K562 (cell line): ENCODE measurements around the gene RING1. TPM values are rescaled to one million over a fixed set of nuclear protein-coding genes. Genes with fewer than 3 reads are reported as not detected.
A peak's percentile ranks its signal among the peaks of the same experiment; 100 is the strongest.

Experiments used
- ATAC-seq: fragments of 200-7000 bp; cut with Tn5 transposase; 3 replicates; pipeline ENCODE4 v1.9.1; 2020; ENCODE audit warnings: moderate library complexity
- BruUV-seq: library from RNA; stranded (reverse); fragments of 400-500 nt; replicated peaks from 2 replicates; lab custom pipeline; 2021; lab: Mats Ljungman, UMichigan
- CTCF ChIA-PET: fragments of 300-600 bp; formaldehyde crosslinking; extraction: SDS; loops from one replicate; lab custom pipeline; 2021; ENCODE audit warnings: low intra/inter-chr PET ratio; lab: Yijun Ruan, JAX
- POLR2A ChIA-PET: fragments of 300-600, 350-650 bp; sonication (Branson Sonifier 250); formaldehyde crosslinking; extraction: SDS; loops from one replicate; lab custom pipeline; 2021; ENCODE audit warnings: antibody characterized with exemption, inconsistent platforms; lab: Yijun Ruan, JAX
- DNase-seq, 4 experiments: peaks; one replicate each; pipeline versions ENCODE4 v3.0.0 to v3.0.0-alpha.2; 2011 to 2018; ENCODE audit warnings: low spot score in 3 of 4, mixed read lengths in 3 of 4; ENCODE audit errors: extremely low read depth in 1 of 4
- FAIRE-seq: peaks from 2 replicates; lab custom pipeline; 2011; peaks lifted over from hg19 to GRCh38; lab: Jason Lieb, UNC
- H2AFZ ChIP-seq: 2 replicates; pipeline ENCODE4 v1.6.0; 2011; ENCODE audit warnings: low read depth, low read length, control low read depth, inconsistent platforms
- H3K27ac ChIP-seq: fragments of 200-600 bp; 3 replicates; pipeline ENCODE4 v1.8.0; 2011; ENCODE audit warnings: low read depth, mild to moderate bottlenecking, control low read depth, inconsistent platforms, low read length, moderate library complexity, mixed read lengths; ENCODE audit errors: extremely low read depth
- H3K27me3 ChIP-seq, 2 experiments: fragments of 300-600 bp in 1 of 2; 2 replicates in 1 of 2; 3 replicates in 1 of 2; pipeline versions ENCODE4 v1.6.0 to v1.8.0; 2011; ENCODE audit warnings: inconsistent platforms in 2 of 2, low read length in 2 of 2, mild to moderate bottlenecking in 1 of 2, mixed read lengths in 1 of 2, moderate library complexity in 1 of 2; ENCODE audit not compliant: control insufficient read depth in 2 of 2, insufficient read depth in 2 of 2
- H3K36me3 ChIP-seq: fragments of 300-600 bp; 3 replicates; pipeline ENCODE4 v1.8.0; 2011; ENCODE audit warnings: mild to moderate bottlenecking, low read length, inconsistent platforms; ENCODE audit not compliant: control insufficient read depth, insufficient read depth
- H3K4me1 ChIP-seq, 2 experiments: fragments of 200-600 bp in 1 of 2; replicated peaks in 1 of 2; 2 replicates in 1 of 2; 3 replicates in 1 of 2; pipeline versions ENCODE4 v1.5.1 to v1.8.0; 2011; ENCODE audit warnings: inconsistent platforms in 2 of 2, low read length in 2 of 2, mild to moderate bottlenecking in 1 of 2, mixed read lengths in 1 of 2, moderate library complexity in 1 of 2; ENCODE audit not compliant: control insufficient read depth in 2 of 2, insufficient read depth in 2 of 2
- H3K4me2 ChIP-seq: 2 replicates; pipeline ENCODE4 v1.6.1; 2011; ENCODE audit warnings: low read length, control low read depth, inconsistent platforms, mixed read lengths; ENCODE audit not compliant: insufficient read depth
- H3K4me3 ChIP-seq: fragments of 200-600 bp; sonication (generic), shearing (Covaris generic); 2 replicates; pipeline ENCODE4 v1.5.1; 2016; ENCODE audit warnings: control low read depth, inconsistent platforms
- H3K79me2 ChIP-seq: fragments of 200-600 bp; 3 replicates; pipeline ENCODE4 v1.8.0; 2011; ENCODE audit warnings: low read length, inconsistent platforms; ENCODE audit not compliant: control insufficient read depth, insufficient read depth
- H3K9ac ChIP-seq, 2 experiments: 2 replicates each; pipeline versions ENCODE4 v1.6.0 to v1.6.1; 2011; ENCODE audit warnings: low read depth in 2 of 2, low read length in 2 of 2, control low read depth in 1 of 2, inconsistent platforms in 1 of 2, mild to moderate bottlenecking in 1 of 2, mixed read lengths in 1 of 2; ENCODE audit not compliant: insufficient read depth in 1 of 2
- H3K9me1 ChIP-seq: one replicate; pipeline ENCODE4 v1.6.0; 2011; ENCODE audit warnings: inconsistent platforms, mild to moderate bottlenecking, low read length, moderate library complexity; ENCODE audit not compliant: control insufficient read depth, insufficient read depth
- H3K9me3 ChIP-seq: replicated peaks from 2 replicates; pipeline ENCODE4 v1.5.1; 2011; ENCODE audit warnings: low read depth, low read length, inconsistent platforms; ENCODE audit not compliant: control insufficient read depth, insufficient read depth
- H4K20me1 ChIP-seq: replicated peaks from 2 replicates; pipeline ENCODE4 v1.6.1; 2011; ENCODE audit warnings: low read length, inconsistent platforms, mixed read lengths; ENCODE audit not compliant: control insufficient read depth, insufficient read depth
- HMGXB4 ChIP-seq: sonication (generic); formaldehyde crosslinking; IDR thresholded peaks from 2 replicates; pipeline ENCODE4 v1.8.1; 2023; ENCODE audit warnings: mild to moderate bottlenecking, missing genetic modification reagents
- PHF21A ChIP-seq: fragments of 450-650 bp; IDR thresholded peaks from 2 replicates; pipeline ENCODE4 v1.6.1; 2017; ENCODE audit warnings: low read depth, borderline replicate concordance
- ZC3H8 ChIP-seq: fragments of 450-650 bp; IDR thresholded peaks from 2 replicates; pipeline ENCODE4 v1.6.1; 2017
- ZNF12 ChIP-seq: sonication (generic); formaldehyde crosslinking; IDR thresholded peaks from 2 replicates; pipeline ENCODE4 v1.4.0; 2020; ENCODE audit warnings: mild to moderate bottlenecking, missing genetic modification reagents
- ZNF124 ChIP-seq: sonication (generic); formaldehyde crosslinking; IDR thresholded peaks from 2 replicates; pipeline ENCODE4 v1.8.1; 2022; ENCODE audit warnings: missing genetic modification reagents
- WGBS: fragments of 100-300 bp; shearing (Covaris generic); methylation state at CpG from one replicate; pipeline ENCODE4 v1.1.6; 2016; ENCODE audit warnings: low coverage, mixed read lengths; ENCODE audit not compliant: insufficient coverage; ENCODE audit errors: missing lambda C conversion rate; 5-methylcytosine and 5-hydroxymethylcytosine counted together
- in situ Hi-C: fragments of 300-500 bp; cut with MboI; formaldehyde crosslinking; loops from 4 replicates; pipeline ENCODE4 v1.15.0; 2018; ENCODE audit warnings: inconsistent platforms, mixed read lengths
- intact Hi-C: fragments of 100-400 bp; cut with micrococcal nuclease; formaldehyde crosslinking; loops from 2 replicates; pipeline ENCODE4 v1.14.2; 2022
- polyA plus RNA-seq, 8 experiments: library from polyadenylated mRNA; depleted of rRNA in 4 of 8; stranded (reverse) in 5 of 8; unstranded in 3 of 8; fragments of >200 nt; fragmentation: Nextera tagmentation in 2 of 8; fragmentation: Illumina TruSeq in 1 of 8; extraction: Ambion mirVana in 2 of 8; extraction: Trizol in 1 of 8; gene quantifications; 2 replicates each; pipeline versions ENCODE4 v1.2.1 to v1.2.3, GENCODE V29; 2011 to 2014; ENCODE audit warnings: inconsistent platforms in 1 of 8, missing spikeins in 1 of 8
- total RNA-seq, 7 experiments: library from RNA; depleted of rRNA in 6 of 7; stranded (reverse); fragments of >200 nt in 6 of 7; fragmentation: Illumina TruSeq in 2 of 7; extraction: Trizol in 2 of 7; gene quantifications; 2 replicates each; pipeline versions ENCODE4 v1.2.1 to v1.2.3, GENCODE V29; 2011 to 2021; ENCODE audit warnings: low replicate concordance in 1 of 7
- TF ChIP-seq, protein P1 (sequence below), 2 experiments: fragments of 450-650 bp; formaldehyde crosslinking in 1 of 2; IDR thresholded peaks; 2 replicates each; pipeline versions ENCODE4 v1.4.0 to v1.6.1; 2014 to 2020; ENCODE audit warnings: mild to moderate bottlenecking in 2 of 2, borderline replicate concordance in 1 of 2, low read depth in 1 of 2

The RING1 gene
- total and polyA plus RNA-seq, 9 of the 15 experiments (the other 6 are each of a cell fraction or from before 2014, with no cell fraction given): 4.2 to 59.1 (median 36.9) TPM

GRCh38 chr6:33160728-33161344 lies 47.5 kb upstream of the RING1 start:
- no peak overlapping the region; a peak in 1 of 4 replicates for H3K9ac ChIP-seq
- H3K79me2 ChIP-seq: no peaks in the 10 kb centered on the region
- in situ Hi-C loops: loop anchor here (5.0 kb wide), 1 partner anchor 1024 kb away; no protein-coding TSS in a partner anchor
- peaks cover 3 to 38% of the 10 kb centered on the region in 2 experiments; a peak in 4 of 5 replicates for H3K27me3 ChIP-seq
- no peak for ATAC-seq
- DNase-seq: peak in 1 of 4 experiments; percentile 16
- H3K27ac ChIP-seq: no peak overlapping the region
- H3K9me1 ChIP-seq: no peaks in the 10 kb centered on the region
- no peak overlapping the region for H3K4me3 ChIP-seq
- intact Hi-C loops: loop anchor here (1.0 to 2.0 kb wide), 2 partner anchors 36 to 87 kb away; no protein-coding TSS in a partner anchor
- H3K36me3 ChIP-seq: no peaks in the 10 kb centered on the region
- H2AFZ ChIP-seq: peak overlapping the region; percentile 92; the same call in 1 of the 2 replicates
- peaks cover 7 to 25% of the 10 kb centered on the region in 2 experiments; a peak in 3 of 5 replicates for H3K4me1 ChIP-seq
- TF ChIP-seq HMGXB4 (CRISPR knock-in tag) (no peak), ZC3H8 (no peak), ZNF124 (CRISPR knock-in tag) (no peak), PHF21A (no peak), ZNF12 (CRISPR knock-in tag) (no peak)
- TF ChIP-seq, protein P1, sequence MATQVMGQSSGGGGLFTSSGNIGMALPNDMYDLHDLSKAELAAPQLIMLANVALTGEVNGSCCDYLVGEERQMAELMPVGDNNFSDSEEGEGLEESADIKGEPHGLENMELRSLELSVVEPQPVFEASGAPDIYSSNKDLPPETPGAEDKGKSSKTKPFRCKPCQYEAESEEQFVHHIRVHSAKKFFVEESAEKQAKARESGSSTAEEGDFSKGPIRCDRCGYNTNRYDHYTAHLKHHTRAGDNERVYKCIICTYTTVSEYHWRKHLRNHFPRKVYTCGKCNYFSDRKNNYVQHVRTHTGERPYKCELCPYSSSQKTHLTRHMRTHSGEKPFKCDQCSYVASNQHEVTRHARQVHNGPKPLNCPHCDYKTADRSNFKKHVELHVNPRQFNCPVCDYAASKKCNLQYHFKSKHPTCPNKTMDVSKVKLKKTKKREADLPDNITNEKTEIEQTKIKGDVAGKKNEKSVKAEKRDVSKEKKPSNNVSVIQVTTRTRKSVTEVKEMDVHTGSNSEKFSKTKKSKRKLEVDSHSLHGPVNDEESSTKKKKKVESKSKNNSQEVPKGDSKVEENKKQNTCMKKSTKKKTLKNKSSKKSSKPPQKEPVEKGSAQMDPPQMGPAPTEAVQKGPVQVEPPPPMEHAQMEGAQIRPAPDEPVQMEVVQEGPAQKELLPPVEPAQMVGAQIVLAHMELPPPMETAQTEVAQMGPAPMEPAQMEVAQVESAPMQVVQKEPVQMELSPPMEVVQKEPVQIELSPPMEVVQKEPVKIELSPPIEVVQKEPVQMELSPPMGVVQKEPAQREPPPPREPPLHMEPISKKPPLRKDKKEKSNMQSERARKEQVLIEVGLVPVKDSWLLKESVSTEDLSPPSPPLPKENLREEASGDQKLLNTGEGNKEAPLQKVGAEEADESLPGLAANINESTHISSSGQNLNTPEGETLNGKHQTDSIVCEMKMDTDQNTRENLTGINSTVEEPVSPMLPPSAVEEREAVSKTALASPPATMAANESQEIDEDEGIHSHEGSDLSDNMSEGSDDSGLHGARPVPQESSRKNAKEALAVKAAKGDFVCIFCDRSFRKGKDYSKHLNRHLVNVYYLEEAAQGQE (IDR thresholded peaks at IDR 0.05; ENCODE audit: borderline replicate concordance): no peak
- TF ChIP-seq, protein P1 (CRISPR knock-in tag; IDR thresholded peaks at IDR 0.05; ENCODE audit: low read depth): no peak
- TF ChIP-seq, all 486 proteins: peak for 0
- CTCF ChIA-PET: interaction anchor here (1.1 to 3.5 kb wide), 5 partner anchors 12 to 161 kb away, joined by 4 to 21 read pairs (median 5); no protein-coding TSS in a partner anchor
- no peak for FAIRE-seq
- Histone ChIP-seq H3K9me3 (no peaks in the 10 kb centered on the region), H3K4me2 (0 out of 2 replicates have a peak overlapping the region, but pooled peaks have one; percentile 4), H4K20me1 (no peaks in the 10 kb centered on the region)
- BruUV-seq: no TSS peak
- 30% methylated on average over 13 of the region's 13 CpGs for WGBS
- POLR2A ChIA-PET: interaction anchor here (1.0 kb wide), 1 partner anchor 67 kb away, joined by 3 read pairs; no protein-coding TSS in a partner anchor
